NCI-H187 treated with DMSO at 0.1 percent for 48 hours (cell line): ENCODE data around the gene URB1.
"Not testable (repeated sequence)": the region's sequence is repeated elsewhere in the genome, so short reads cannot be mapped to it uniquely, and the experiment has no call there.

Source experiments
- DNase-seq: peaks from one replicate; lab custom pipeline; 2025; lab: John Stamatoyannopoulos, UW

Gene URB1

GRCh38 chr21:32411350-32412161, 18.7 kb upstream of the URB1 start:
- DNase-seq = no peak

GRCh38 chr21:32410916-32411315, 18.1 kb upstream of the URB1 start:
- DNase-seq = no peak

DNA sequence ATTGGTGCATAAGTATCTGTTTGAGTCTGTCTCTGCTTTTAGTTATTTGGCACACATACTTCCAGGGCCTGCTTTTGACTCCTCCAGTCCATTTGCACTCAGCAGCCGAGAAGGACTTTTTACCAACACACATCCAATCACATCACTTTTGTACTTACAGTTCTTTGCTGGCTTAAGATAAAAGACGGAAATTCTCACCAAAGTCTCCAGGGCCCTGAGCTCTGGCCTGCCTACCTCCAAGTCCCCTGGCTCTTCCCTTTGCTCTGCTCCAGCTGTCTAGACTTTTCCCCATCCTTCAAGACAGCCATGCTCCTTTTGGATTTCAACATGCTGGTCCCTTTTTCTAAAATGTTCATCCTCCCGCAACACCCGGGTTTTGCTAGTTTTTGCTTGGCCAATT, 17.5 kb upstream of the URB1 start:
- DNase-seq = no peak

- no peak for DNase-seq
These were observed 13.6 kb upstream of the URB1 start for GRCh38 chr21:32406405-32406804.

- no peak for DNase-seq
These were observed 10.5 kb upstream of the URB1 start for GRCh38 chr21:32403201-32403777.

- no peak for DNase-seq
These were observed 827 bp upstream of the URB1 start for GRCh38 chr21:32393677-32394001.

DNA sequence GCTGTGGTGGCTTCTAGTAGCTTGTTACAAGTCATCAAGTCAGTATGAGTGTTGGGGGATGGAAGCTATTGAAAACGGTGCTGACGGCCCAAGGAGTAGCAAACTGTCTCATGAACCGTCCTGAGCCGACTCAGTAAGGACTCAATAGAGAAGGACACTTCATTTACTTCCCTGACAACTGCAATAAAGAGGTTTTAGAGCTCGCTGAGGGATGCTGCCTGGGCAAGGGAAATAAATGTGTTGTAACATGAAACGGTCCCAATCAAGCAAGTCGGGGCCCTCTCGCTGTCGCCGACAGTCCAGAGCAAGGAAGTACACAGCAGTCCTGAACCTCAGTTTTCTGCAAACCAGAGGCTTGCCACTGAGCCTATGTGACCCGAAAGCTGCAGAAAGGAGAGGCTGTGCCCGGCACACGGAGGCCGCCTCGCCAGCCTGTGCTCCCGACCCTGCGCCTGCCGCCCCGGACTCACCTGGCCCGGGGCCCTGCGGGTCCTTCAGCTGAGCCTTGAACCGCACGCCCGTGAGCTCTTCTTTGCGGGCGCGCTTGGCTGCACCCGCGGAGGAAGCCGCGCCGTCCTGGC, 423 bp downstream of the URB1 start:
- no peak for DNase-seq

DNA sequence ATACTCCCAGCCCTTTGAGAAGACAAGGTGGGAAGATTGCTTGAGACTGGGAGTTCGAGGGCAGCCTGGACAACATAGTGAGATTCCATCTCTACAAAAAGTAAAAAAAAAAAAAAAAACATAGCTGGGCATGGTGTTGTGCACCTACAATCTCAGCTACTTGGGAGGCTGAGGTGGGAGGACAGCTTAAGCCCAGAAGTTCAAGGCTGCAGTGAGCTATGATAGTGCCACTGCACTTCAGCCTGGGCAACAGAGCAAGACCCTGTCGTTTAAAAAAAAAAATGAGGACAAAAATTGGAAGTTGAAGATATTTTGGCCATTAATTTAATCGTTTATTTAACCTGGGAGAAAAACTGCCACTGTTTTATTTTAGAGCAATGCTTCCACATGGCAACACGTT, 1.1 kb downstream of the URB1 start:
- no peak for DNase-seq

GRCh38 chr21:32390537-32391224, 2.1 kb downstream of the URB1 start:
- DNase-seq = not testable (repeated sequence)

GRCh38 chr21:32389337-32390015, 3.3 kb downstream of the URB1 start:
- DNase-seq = no peak

- DNase-seq = no peak
These were observed 4.5 kb downstream of the URB1 start for GRCh38 chr21:32388306-32388705.

DNA sequence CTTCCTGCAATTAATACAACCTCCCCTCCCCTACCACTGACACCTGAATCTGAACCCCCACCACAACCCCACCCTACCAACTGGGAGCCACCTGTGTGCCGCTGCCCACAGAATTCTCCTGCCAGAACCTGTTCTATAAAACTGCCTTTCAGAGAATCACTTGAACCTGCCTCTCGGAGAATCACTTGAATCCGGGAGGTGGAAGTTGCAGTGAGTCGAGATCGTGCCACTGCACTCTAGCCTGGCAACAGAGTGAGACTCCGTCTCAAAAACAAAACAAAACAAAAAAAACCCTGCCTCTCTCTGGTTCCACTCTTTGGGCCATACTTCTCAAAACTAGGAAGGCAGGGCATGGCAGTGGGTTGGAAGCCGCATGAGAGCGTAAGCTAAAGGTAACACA, 5.7 kb downstream of the URB1 start:
- no peak for DNase-seq

DNA sequence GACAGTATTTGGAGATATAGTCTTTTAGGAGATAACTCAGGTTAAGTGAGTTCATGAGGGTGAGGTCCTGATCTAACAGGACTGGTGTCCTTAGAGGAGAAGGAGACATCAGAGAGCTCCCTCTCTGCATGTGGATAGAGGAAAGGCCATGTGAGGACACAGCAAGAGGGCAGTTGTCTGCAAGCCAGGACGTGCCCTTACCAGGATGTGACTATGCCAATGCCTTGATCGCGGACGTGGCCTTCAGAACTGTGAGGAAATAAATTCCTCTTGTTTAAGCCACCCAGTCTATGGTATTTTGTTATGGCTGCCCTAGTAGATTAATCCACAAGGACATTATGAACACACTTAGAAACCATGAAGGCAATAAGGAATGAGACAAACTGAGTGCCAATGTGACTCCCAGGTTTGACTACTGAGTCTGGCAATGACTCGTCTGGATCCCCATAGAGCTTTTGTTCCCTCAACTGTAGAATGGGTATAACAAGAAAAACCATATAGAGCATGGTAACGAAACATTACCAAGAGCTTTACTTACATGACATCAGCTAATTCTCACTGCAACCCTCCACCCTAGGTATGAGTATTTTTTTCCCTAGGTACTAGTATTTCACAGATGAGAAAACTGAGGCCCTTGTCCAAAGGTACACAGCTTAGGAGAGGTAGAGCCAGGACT, 6.5 kb downstream of the URB1 start:
- no peak for DNase-seq

DNA sequence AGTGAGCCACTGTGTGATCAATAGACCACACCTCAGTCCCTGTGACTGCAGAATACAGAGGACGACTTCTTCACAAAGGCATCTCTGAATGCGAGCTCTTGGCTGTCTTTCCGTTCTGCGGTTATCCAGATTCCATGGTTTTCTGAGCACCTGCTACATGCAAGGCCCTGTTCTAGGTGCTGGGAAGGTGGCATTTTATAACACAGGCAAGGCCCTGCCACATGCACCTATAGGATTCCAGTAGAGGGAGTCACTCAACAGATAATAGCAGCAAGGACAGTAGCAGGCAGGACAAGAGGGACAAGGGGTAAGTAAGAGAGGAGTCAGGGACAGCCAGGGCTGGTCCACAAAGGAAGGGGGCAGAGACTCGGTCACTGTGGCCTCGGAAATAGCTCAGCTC, 9.0 kb downstream of the URB1 start:
- DNase-seq = no peak

DNA sequence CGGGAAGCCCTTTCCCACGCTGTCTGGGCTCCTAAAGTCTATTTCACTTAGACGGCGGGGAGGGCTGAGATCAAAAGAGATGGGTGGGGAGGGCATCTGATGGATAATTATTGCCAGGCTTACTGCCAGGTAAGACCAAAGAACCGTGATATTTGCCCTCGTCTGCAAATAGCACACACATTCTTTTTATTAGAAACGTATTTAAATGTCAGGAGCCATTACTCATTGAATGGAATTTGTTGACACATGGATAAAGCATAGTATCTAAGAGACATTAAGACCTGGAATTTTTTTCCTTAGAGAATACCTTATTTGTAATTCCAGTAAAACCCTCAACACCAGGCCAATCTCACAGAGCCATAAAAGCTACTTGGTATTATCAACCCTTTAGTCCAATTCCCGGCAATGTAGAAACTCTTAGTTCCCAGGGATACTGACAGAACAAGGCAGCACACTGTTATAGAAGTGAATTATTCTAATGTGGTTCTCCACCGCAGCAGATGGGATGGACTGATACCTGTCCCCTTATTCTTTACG, 10.6 kb downstream of the URB1 start:
- DNase-seq = no peak

GRCh38 chr21:32381571-32381970, 11.2 kb downstream of the URB1 start:
- no peak for DNase-seq

- DNase-seq = no peak
These were observed 11.9 kb downstream of the URB1 start for GRCh38 chr21:32380940-32381339.

DNA sequence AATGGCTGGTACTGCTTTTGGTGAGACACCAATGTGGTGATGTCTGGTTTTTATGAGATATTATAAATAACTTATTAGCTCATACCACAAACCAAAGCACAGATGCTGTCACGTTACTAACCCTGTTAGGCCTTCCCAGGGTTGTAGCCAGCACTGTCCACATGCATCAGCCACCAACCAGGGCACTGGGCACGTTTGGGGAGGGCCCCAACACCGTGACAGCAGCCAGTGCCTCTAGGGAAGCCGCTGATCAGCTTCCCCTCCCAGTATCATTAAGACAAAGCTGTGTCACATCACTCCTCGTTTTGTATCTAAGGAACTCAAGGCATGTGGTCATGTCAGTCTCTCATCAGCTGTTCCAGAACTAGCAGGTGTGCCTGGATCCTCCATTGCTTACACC, 13.9 kb downstream of the URB1 start:
- no peak for DNase-seq

GRCh38 chr21:32377991-32378390, 14.8 kb downstream of the URB1 start:
- DNase-seq = no peak

DNA sequence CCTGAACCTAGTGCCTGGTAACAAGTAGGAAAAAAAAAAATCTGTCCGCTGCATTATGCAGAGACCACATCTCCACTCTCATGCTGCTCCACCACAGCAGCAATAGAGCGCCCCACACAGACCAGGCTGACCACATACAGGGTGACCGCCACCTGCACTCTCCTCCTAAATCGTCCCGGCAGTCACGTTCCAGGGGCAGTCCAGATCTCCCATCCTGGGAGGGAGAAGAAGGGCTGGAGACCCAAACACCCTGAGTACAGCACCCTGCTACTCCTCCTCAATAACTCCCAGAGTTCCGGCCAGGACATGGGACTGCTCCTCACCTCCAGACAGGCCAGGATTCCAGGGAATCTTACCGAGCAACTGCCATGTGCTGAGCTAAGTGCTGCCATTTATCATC, 15.3 kb downstream of the URB1 start:
- DNase-seq = no peak

DNA sequence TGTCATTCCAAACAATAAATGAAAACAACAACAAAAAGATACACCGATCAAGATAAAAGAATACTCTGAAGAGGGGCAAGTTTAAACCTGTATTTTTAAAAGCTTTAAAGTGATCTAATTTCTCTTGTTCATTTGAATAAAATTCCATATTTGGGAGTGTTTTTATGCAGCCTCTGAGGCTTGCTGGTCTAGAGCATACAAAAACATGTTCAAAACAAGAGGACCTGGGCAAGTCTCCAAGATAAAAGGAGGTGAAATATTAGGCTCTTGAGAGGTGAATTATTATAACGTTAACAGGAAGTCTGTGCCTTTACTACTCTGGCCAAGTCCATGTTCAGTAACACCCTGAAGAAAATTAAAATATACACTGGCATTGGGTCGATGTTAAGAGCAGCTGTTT, 20.1 kb downstream of the URB1 start:
- DNase-seq = no peak

DNA sequence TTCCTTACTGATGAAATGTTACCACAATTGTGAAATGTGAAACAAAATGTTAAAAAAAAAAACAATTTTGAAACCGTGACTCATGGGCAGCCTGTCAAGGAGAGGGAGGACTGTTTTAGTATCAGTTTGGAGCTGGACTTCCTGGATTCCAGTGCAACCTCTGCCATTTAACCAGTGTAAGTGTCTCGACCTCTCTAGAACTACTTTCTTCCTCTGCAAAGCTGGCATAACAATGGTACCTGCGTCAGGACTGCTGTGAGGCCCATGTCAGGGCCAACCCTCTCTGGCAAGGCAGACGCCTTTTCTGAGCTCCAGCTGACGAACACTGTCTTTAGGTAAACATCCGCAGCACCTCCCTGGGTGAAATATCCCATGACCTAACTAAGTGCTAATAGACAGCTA, 20.9 kb downstream of the URB1 start:
- DNase-seq = no peak
